Smooth muscle cell (in vitro differentiated cells): ENCODE measurements around the gene ITPK1. TPM values are rescaled to one million over a fixed set of nuclear protein-coding genes. Genes with fewer than 3 reads are reported as not detected.

Experiments
- DNase-seq: peaks from one replicate; lab custom pipeline; 2025; ENCODE audit not compliant: unreplicated experiment; lab: John Stamatoyannopoulos, UW
- H2AFZ ChIP-seq: fragments of 200-600 bp; sonication (generic); 2 replicates; pipeline ENCODE4 v1.6.0; 2016; ENCODE audit warnings: antibody characterized with exemption, low read depth, mild to moderate bottlenecking
- H3F3A ChIP-seq: fragments of 200-600 bp; sonication (generic); 2 replicates; pipeline ENCODE4 v1.6.0; 2017; ENCODE audit warnings: antibody characterized with exemption, low read depth
- H3K27ac ChIP-seq: fragments of 200-600 bp; sonication (generic); 2 replicates; pipeline ENCODE4 v1.5.1; 2016; ENCODE audit warnings: low read depth, mild to moderate bottlenecking
- H3K27me3 ChIP-seq: fragments of 200-600 bp; sonication (generic); 2 replicates; pipeline ENCODE4 v1.6.1; 2016; ENCODE audit warnings: low read depth, mild to moderate bottlenecking
- H3K36me3 ChIP-seq: fragments of 200-600 bp; sonication (generic); 2 replicates; pipeline ENCODE4 v1.5.1; 2016; ENCODE audit warnings: low read depth
- H3K4me1 ChIP-seq: fragments of 200-600 bp; sonication (generic); 2 replicates; pipeline ENCODE4 v1.5.1; 2016; ENCODE audit warnings: low read depth
- H3K4me2 ChIP-seq: fragments of 200-600 bp; sonication (generic); 2 replicates; pipeline ENCODE4 v1.6.0; 2016; ENCODE audit warnings: mild to moderate bottlenecking
- H3K4me3 ChIP-seq: fragments of 200-600 bp; sonication (generic); 2 replicates; pipeline ENCODE4 v1.5.1; 2016; ENCODE audit warnings: mild to moderate bottlenecking
- H3K79me2 ChIP-seq: fragments of 200-600 bp; sonication (generic); 2 replicates; pipeline ENCODE4 v1.6.0; 2016; ENCODE audit warnings: low read depth, mild to moderate bottlenecking
- H3K9ac ChIP-seq: fragments of 200-600 bp; sonication (generic); 2 replicates; pipeline ENCODE4 v1.6.0; 2016; ENCODE audit warnings: low read depth
- H3K9me3 ChIP-seq: fragments of 200-600 bp; sonication (generic); replicated peaks from 2 replicates; pipeline ENCODE4 v1.5.1; 2016; ENCODE audit warnings: low read depth
- H4K20me1 ChIP-seq: fragments of 200-600 bp; sonication (generic); 2 replicates; pipeline ENCODE4 v1.6.0; 2016; ENCODE audit warnings: low read depth
- WGBS: methylation state at CpG from one replicate; pipeline ENCODE4 v1.1.7; 2016; ENCODE audit warnings: low lambda C conversion rate; 5-methylcytosine and 5-hydroxymethylcytosine counted together
- polyA plus RNA-seq: library from polyadenylated mRNA; unstranded; fragments of >200 nt; fragmentation: Nextera tagmentation; extraction: Ambion mirVana; gene quantifications from 2 replicates; pipeline ENCODE4 v1.2.1, GENCODE V29; 2016
- total RNA-seq: library from RNA; depleted of rRNA; stranded (reverse); fragments of >200 nt; gene quantifications from 2 replicates; pipeline ENCODE4 v1.2.3, GENCODE V29; 2014
- TF ChIP-seq, protein P1 (sequence below): fragments of 200-600 bp; sonication (generic); IDR thresholded peaks from 2 replicates; pipeline ENCODE4 v1.5.1; 2017; ENCODE audit warnings: borderline replicate concordance, mild to moderate bottlenecking, antibody characterized with exemption; ENCODE audit not compliant: insufficient read depth, poor library complexity, severe bottlenecking

Gene ITPK1
- total and polyA plus RNA-seq, 2 experiments from 2014 or later = 9.2 to 14.2 TPM

- WGBS = 100% methylated on average over 2 of the region's 2 CpGs
- Histone ChIP-seq H3K9me3 (no peaks in the 10 kb centered on the region), H3K9ac (no peak overlapping the region), H3K4me3 (no peak overlapping the region), H3K27me3 (no peaks in the 10 kb centered on the region), H3F3A (no peaks in the 10 kb centered on the region), H2AFZ (no peak overlapping the region), H3K4me2 (no peak overlapping the region), H3K27ac (no peak overlapping the region), H3K4me1 (no peaks in the 10 kb centered on the region), H4K20me1 (no peaks in the 10 kb centered on the region), H3K79me2 (no peaks in the 10 kb centered on the region), H3K36me3 (no peaks in the 10 kb centered on the region)
- DNase-seq = no peak
- TF ChIP-seq, protein P1, sequence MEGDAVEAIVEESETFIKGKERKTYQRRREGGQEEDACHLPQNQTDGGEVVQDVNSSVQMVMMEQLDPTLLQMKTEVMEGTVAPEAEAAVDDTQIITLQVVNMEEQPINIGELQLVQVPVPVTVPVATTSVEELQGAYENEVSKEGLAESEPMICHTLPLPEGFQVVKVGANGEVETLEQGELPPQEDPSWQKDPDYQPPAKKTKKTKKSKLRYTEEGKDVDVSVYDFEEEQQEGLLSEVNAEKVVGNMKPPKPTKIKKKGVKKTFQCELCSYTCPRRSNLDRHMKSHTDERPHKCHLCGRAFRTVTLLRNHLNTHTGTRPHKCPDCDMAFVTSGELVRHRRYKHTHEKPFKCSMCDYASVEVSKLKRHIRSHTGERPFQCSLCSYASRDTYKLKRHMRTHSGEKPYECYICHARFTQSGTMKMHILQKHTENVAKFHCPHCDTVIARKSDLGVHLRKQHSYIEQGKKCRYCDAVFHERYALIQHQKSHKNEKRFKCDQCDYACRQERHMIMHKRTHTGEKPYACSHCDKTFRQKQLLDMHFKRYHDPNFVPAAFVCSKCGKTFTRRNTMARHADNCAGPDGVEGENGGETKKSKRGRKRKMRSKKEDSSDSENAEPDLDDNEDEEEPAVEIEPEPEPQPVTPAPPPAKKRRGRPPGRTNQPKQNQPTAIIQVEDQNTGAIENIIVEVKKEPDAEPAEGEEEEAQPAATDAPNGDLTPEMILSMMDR = no peak
Observed at GRCh38 chr14:92967346-92967926, 148.3 kb downstream of the ITPK1 start.

DNA sequence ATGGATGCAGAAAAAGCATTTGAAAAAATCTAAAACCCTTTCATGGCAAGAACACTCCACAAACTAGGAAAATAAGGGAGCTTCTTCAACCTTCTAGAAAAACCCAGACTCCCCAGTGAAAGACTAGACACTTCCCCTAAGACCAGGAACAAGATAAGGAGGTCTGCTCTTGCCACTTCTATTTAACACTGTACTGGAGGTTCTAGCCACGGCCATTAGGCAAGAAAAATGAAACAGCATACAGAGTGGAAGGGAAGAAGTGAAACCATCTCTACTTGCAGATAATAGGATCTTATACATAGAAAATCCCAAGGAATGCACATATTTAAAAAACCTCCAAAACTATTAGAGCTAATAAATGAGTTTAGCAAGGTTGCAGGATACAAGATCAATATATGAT is 150.4 kb downstream of the ITPK1 start:
- Histone ChIP-seq H3K4me2 (no peak overlapping the region), H3K36me3 (no peaks in the 10 kb centered on the region), H3K4me1 (no peaks in the 10 kb centered on the region), H3F3A (no peaks in the 10 kb centered on the region), H4K20me1 (no peaks in the 10 kb centered on the region), H3K27me3 (no peaks in the 10 kb centered on the region), H3K9ac (no peak overlapping the region), H3K4me3 (no peak overlapping the region), H2AFZ (no peak overlapping the region), H3K79me2 (no peaks in the 10 kb centered on the region), H3K9me3 (no peaks in the 10 kb centered on the region), H3K27ac (no peak overlapping the region)
- TF ChIP-seq, protein P1 = no peak
- DNase-seq = no peak
- WGBS = 97% methylated on average over 1 of the region's 1 CpG

DNA sequence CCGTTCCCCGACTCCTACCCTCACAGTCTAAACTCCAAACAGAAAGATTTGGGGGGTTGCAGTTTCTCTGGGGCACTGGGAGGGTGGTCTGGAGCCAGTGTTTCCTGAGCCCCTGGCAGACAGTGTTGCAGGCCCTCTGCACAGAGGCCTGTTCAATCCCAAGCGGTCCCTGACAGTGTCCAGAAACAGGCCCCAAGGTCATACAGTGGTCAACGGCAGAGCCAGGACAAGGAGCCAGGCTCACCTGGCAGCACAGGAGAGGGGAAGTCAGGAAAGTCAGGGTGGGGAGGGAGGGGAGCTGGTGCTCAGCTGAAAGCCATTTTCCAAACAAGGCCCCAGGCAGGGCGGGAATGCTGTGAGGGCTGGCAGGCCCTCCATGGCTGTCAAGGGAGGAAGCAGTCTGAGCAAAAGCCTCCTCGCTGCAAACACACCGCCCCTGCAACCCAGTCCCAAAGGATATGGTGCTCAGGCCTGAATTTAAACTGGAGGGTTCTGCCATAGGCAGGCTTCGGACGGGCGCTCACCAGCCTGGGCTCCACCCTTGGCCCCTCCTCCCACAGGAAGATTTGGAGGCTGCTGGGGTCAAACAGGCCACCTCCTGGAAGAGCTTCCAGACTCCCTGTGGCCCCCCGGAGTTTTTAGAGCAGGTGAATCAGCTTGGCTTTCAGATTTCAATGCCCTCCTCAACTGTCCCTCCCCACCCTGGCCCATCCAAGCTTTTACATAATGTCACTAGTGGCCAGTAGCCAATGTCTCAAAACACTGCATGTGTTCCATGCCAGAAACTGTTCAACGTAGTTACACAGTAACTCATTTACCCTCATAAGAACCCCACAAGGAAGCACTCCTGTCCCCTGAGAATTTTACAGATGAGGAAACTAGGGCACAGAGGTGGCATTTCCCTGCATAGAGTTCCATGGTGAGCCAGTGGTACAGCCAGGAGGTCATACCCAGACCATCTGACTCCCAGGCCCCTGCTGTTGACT is 151.3 kb downstream of the ITPK1 start:
- no peaks in the 10 kb centered on the region for H3K27me3 ChIP-seq
- TF ChIP-seq, protein P1 = no peak

More for the DNA sequence above, 151.3 kb downstream of the ITPK1 start:
- no peaks in the 10 kb centered on the region for H3K36me3 ChIP-seq
- DNase-seq = no peak
- no peak overlapping the region for H3K4me3 ChIP-seq
- H3K4me2 ChIP-seq = no peak overlapping the region
- no peak overlapping the region for H2AFZ ChIP-seq
- H3K27ac ChIP-seq = no peak overlapping the region
- no peaks in the 10 kb centered on the region for H3K79me2 ChIP-seq
- 96% methylated on average over 12 of the region's 12 CpGs for WGBS
- H3K9me3 ChIP-seq = no peaks in the 10 kb centered on the region
- H3K4me1 ChIP-seq = no peaks in the 10 kb centered on the region
- no peak overlapping the region for H3K9ac ChIP-seq
- no peaks in the 10 kb centered on the region for H3F3A ChIP-seq
- H4K20me1 ChIP-seq = no peaks in the 10 kb centered on the region
